Stimulated activated CD4-positive, alpha-beta T cell treated with anti-CD3 and anti-CD28 coated beads, Interleukin-4, amount 100 ng/mL, for 1 hour (primary cell): ENCODE results near the gene CHAT.

Source experiments
- DNase-seq: peaks from one replicate; pipeline ENCODE4 v3.0.0-alpha.2; 2020

The CHAT gene

DNA sequence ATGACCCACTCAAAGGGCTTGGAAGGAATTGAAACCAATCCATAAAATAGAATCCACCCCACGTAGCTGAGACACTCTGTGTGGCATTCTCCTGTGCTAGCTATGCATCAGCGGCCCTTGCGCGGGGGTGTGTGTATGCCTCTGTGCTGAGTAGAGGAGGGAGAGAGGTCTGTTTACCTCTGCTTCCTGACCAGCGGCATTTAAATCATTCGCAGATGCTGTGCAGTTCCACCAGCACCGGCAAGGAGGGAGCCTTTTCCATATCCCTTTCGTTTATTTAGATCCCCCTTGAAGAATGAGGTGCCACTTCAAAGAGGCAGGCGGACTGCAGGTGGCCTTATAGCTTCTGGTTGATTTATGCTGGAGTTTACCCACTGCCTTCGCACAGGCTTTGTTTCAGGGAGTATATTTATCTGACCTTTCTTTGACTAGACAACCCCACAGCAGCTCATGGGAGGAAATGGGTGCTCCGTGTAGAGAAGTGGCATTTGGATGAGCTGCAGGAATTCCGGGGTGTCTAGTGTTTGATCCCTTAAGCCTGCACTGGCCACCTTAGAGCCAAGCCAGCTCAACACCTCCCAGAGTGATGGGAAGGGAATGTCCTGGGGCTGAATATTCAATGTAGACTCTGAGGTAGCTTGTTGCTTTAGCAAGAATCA, 77.0 kb downstream of the CHAT start:
- DNase-seq = no peak

DNA sequence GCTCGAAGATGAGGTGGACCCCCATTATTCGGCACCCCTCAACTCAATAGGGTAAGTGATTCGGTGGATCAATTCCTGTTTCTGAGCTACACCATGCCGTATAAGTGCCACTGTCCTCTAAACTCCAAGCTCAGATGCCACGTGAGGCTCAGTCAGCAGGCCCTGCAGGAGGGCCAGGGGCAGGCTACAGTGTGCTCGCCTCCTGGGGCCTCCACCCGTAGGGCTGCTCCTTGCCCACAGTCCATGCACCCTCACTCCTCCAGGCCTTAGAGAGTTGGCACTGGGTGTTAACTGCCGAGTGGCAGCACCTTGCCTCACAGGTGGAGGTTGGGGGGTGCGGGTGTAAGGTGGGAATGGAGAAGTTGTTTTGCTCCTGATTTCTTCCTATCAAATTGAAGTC, 77.8 kb downstream of the CHAT start:
- no peak for DNase-seq

DNA sequence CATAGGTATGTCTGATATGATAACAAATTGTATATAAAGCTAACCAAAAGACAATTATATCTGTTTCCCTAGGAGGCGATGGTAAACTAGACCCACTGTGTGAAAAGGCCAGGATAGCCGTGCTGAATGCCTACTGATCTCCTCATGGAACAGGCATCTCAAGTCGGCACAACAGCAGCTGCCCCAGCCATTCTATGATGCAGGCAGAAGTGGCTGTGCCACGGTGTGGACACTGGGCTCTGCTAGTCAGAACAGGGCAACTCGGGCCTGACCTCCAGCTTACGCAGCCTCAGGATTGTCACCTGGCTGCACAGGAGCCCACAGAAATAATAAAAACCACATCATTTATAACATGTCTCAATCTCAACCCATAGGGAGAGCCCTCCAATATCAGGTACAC, 80.6 kb downstream of the CHAT start:
- no peak for DNase-seq

DNA sequence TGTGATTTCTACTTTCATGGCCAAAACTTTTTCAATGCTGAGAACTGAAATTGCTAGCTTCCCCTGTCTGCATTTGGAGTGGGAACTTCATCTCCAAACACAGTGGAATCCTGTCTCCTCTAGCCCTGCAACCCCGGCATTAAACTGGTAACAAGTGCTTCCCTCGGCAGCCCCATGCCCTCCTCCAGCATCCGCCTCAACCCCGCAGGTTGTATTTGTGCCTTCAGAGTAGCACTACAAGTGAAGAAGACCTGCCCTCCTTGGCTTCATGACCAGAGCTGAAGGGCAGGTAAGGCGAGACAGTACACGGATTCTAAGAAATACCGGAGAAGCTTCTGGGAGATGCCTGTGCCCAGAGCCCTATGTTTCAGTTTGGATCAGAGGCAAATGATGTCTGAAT, 82.5 kb downstream of the CHAT start:
- DNase-seq = no peak

DNA sequence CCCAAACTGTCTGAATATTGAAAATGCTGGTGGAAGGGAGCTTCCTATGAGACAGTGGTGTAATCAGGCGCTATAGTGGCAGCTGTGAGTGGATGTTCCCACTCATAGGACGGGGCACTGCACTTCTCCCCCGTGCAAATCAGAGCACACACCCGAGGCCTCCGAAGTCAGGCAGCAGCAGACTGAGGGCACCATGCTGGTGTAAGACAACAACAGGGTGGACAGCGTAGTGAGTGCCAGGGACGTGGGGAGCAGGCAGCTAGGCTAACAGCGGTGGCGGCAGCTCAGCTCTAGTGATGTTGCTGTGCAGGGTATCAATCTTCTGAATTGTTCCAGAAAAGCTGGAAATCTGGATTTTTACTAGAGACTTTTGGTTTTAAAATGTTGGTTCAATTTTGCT, 84.8 kb downstream of the CHAT start:
- no peak for DNase-seq

DNA sequence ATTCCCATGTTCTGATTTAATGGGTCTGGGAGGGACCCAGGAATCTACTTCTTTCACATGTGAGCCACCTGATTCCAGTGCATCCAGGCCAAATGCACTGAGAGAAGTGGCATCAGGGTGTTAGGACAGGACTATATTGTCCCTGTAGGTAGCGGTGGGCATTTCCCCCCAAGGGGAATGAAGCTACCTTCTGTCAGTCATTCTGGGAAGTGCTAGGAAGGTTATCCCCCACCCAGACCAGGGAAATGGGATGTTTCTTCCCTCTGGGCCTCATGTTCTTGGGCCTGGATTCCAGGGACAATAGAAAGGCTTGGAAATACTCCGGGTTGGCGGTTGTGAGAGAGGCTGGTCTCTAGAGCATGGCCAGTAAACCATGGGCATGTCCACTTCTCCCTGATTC, 86.4 kb downstream of the CHAT start:
- no peak for DNase-seq

DNA sequence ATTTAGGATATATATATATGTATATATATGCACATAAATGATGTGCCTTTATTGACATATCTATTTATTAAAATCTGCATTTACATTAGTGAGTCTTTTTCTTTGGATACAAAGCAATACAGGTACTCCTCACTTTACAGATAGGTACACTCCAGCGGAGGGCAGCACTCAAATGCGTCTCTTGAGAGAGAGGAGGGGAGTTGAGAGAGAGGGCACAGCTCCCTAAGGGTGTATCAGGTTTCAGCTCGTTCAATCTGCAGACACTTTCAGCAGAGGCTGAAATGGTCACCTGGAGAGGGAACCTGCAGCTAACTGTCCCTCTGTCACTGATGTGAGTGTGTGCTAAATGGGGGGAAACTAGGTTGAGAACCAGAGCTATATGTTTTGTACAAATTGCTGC, 87.2 kb downstream of the CHAT start:
- DNase-seq = no peak

DNA sequence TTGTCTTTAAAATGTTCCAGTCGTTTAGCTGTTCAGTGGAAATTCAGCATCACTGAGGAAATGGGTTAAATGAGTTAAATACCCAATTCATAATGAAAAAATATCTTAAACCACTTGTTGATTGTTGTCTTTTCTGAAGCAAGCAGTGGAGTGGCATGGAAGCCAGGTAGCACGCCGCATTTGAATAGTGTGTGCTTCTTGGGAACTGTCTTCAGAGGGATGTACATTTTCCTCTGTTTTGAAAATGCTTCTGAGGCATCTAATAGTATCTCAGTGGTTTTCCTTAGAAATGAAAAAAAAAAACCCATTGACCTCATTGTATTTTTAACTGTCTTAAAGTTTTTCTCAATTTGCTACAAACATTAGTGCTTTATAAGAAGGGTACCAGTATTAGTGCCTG, 93.7 kb downstream of the CHAT start:
- DNase-seq = no peak

DNA sequence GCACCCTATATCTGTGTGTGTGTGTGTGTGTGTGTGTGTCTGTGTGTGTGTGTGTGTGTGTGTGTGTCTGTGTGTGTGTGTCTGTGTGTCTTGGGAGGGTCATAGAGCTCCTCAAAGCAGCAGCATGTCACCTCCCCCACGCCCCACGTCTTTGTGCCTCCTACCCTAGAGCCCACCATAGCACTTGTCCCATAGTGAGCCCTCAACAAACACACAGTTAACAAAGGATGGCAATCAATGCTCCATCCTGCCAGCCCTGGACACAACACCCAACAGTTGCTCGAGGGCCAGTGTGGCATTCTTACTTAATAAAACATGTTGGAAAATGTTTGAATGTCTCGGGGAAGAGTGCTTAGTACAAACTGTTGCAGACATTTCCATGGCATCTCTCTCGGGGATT, 96.1 kb downstream of the CHAT start:
- DNase-seq = no peak

DNA sequence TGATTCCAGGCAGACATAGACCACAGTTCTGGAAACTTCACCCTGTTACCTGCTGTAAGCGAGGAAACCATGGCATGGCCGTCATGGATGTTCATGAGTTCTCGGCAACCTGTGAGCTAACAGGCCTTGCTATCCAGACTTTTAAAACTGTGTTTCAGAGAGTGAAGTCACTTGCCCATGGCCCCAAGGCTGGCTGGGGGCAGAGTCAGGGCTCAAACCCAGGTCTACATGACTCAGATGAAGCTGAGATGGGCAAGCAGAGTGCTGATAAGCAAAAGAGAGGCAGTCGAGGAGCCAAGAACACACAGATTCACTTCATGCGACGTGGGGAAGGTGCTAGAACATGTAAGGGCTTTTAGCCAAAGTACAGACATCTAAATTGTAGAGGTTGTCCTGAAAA, 97.1 kb downstream of the CHAT start:
- no peak for DNase-seq

DNA sequence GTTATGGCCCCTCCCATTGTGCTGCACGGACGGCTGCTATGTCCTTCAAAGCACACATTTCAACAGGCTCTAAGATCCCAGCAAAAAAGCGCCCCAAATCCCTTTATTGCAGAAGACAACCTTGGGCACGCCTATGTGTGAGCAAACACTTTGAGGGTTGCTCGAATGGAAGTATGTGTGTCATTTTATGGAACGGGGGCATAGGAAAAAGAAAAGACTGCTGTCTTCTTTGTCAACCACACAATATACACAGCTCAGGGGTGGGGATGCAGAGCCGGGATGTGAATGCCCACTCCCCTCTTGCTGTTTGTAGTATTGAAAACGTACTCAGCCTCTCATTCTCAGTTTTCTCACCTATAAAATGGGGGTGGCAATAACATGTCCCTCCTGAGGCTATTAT, 97.6 kb downstream of the CHAT start:
- no peak for DNase-seq

DNA sequence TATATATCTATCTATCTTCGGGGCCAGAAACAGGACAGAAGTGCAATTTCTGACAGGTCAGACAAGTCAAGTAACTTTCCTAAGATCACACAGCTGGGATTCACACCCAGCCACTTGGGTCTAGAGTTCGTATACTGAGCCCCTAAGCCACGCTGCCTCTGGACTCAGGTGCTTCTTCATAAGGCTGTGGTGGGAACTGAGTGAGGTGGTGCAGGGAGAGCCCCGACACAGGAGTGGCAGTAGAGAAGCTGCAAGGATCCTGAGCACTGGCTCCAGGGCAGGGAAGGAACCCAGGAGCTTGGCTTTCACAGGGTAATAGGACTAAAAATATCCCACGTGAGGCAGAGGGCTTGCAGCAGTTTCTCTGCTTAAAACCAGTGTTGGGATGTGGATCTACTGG, 99.4 kb downstream of the CHAT start:
- no peak for DNase-seq
